Hepatocyte (in vitro differentiated cells): ENCODE results near the gene FPGS. TPM values are rescaled to one million over a fixed set of nuclear protein-coding genes. Genes with fewer than 3 reads are reported as not detected.

Experiments used
- DNase-seq: peaks from one replicate; pipeline ENCODE4 v3.0.0-alpha.2; 2016; ENCODE audit warnings: low spot score
- H2AFZ ChIP-seq: fragments of 200-600 bp; sonication (generic); 2 replicates; pipeline ENCODE4 v1.6.0; 2016; ENCODE audit warnings: antibody characterized with exemption, mild to moderate bottlenecking
- H3K27ac ChIP-seq: fragments of 200-600 bp; sonication (generic); 2 replicates; pipeline ENCODE4 v1.5.1; 2016; ENCODE audit warnings: mild to moderate bottlenecking
- H3K27me3 ChIP-seq: fragments of 200-600 bp; sonication (generic); 2 replicates; pipeline ENCODE4 v1.6.1; 2016
- H3K36me3 ChIP-seq: fragments of 200-600 bp; sonication (generic); replicated peaks from 2 replicates; pipeline ENCODE4 v1.5.1; 2016; ENCODE audit warnings: low read depth; ENCODE audit not compliant: insufficient read depth
- H3K4me1 ChIP-seq: fragments of 200-600 bp; sonication (generic); 2 replicates; pipeline ENCODE4 v1.5.1; 2016; ENCODE audit warnings: mild to moderate bottlenecking, moderate library complexity; ENCODE audit not compliant: insufficient read depth
- H3K4me2 ChIP-seq: fragments of 200-600 bp; sonication (generic); 2 replicates; pipeline ENCODE4 v1.6.0; 2016
- H3K4me3 ChIP-seq: fragments of 200-600 bp; sonication (generic); 2 replicates; pipeline ENCODE4 v1.5.1; 2016; ENCODE audit warnings: mild to moderate bottlenecking
- H3K79me2 ChIP-seq: fragments of 200-600 bp; sonication (generic); 2 replicates; pipeline ENCODE4 v1.6.0; 2017; ENCODE audit warnings: mild to moderate bottlenecking
- H3K9me2 ChIP-seq: fragments of 200-600 bp; sonication (generic); replicated peaks from 2 replicates; pipeline ENCODE4 v1.6.0; 2017; ENCODE audit warnings: mild to moderate bottlenecking; ENCODE audit not compliant: insufficient read depth
- H3K9me3 ChIP-seq: fragments of 200-600 bp; sonication (generic); 2 replicates; pipeline ENCODE4 v1.5.1; 2016; ENCODE audit warnings: low read depth, mild to moderate bottlenecking
- H4K20me1 ChIP-seq: fragments of 200-600 bp; sonication (generic); 2 replicates; pipeline ENCODE4 v1.6.0; 2016; ENCODE audit warnings: mild to moderate bottlenecking; ENCODE audit not compliant: insufficient read depth, poor library complexity, severe bottlenecking
- CTCF ChIP-seq: fragments of 200-600 bp; sonication (generic); IDR thresholded peaks from 2 replicates; pipeline ENCODE4 v1.5.1; 2016; ENCODE audit warnings: antibody characterized with exemption, mild to moderate bottlenecking; ENCODE audit not compliant: poor library complexity
- EZH2 ChIP-seq: fragments of 200-600 bp; sonication (generic); IDR thresholded peaks from 2 replicates; pipeline ENCODE4 v1.6.1; 2016; ENCODE audit warnings: antibody characterized with exemption, mild to moderate bottlenecking, borderline replicate concordance
- EZH2phosphoT487 ChIP-seq: fragments of 200-600 bp; sonication (generic); IDR thresholded peaks from one replicate; pipeline ENCODE4 v1.6.1; 2018; ENCODE audit warnings: antibody characterized with exemption, mild to moderate bottlenecking, low read depth, moderate library complexity; ENCODE audit not compliant: unreplicated experiment, severe bottlenecking
- WGBS: methylation state at CpG from one replicate; pipeline ENCODE4 v1.1.6; 2016; ENCODE audit warnings: low lambda C conversion rate; ENCODE audit errors: missing lambda C conversion rate; 5-methylcytosine and 5-hydroxymethylcytosine counted together
- polyA plus RNA-seq: library from polyadenylated mRNA; unstranded; fragments of >200 nt; fragmentation: Nextera tagmentation; extraction: Ambion mirVana; gene quantifications from 2 replicates; pipeline ENCODE4 v1.2.1, GENCODE V29; 2016
- total RNA-seq: library from RNA; depleted of rRNA; stranded (reverse); fragments of >200 nt; gene quantifications from 2 replicates; pipeline ENCODE4 v1.2.3, GENCODE V29; 2014

Gene FPGS
- total and polyA plus RNA-seq, 2 experiments from 2014 or later, result 27.4 to 48.5 TPM

- peaks cover 1% of the 10 kb centered on the region for H3K36me3 ChIP-seq
- WGBS, result 91% methylated on average over 7 of the region's 7 CpGs
- no peaks in the 10 kb centered on the region for H3K9me2 ChIP-seq
- no peaks in the 10 kb centered on the region for H3K9me3 ChIP-seq
- no peaks in the 10 kb centered on the region for H3K27me3 ChIP-seq
- H3K4me3 ChIP-seq, result no peak overlapping the region
- H3K79me2 ChIP-seq, result peaks cover 30% of the 10 kb centered on the region
- TF ChIP-seq EZH2 (no peak), EZH2phosphoT487 (no peak), CTCF (no peak)
- peaks cover 37% of the 10 kb centered on the region for H4K20me1 ChIP-seq
- DNase-seq, result no peak
- H3K4me2 ChIP-seq, result no peak overlapping the region
- peaks cover 5% of the 10 kb centered on the region for H3K4me1 ChIP-seq
- no peak overlapping the region for H2AFZ ChIP-seq
- no peak overlapping the region for H3K27ac ChIP-seq
Measured at GRCh38 chr9:127792417-127793031, 10.2 kb upstream of the FPGS start.

GRCh38 chr9:127793093-127793708 lies 9.5 kb upstream of the FPGS start:
- Histone ChIP-seq H3K79me2 (peaks cover 24% of the 10 kb centered on the region), H3K4me2 (no peak overlapping the region), H2AFZ (no peak overlapping the region), H3K9me2 (no peaks in the 10 kb centered on the region), H3K27ac (no peak overlapping the region), H3K36me3 (no peaks in the 10 kb centered on the region), H3K27me3 (no peaks in the 10 kb centered on the region), H3K9me3 (no peaks in the 10 kb centered on the region), H3K4me3 (no peak overlapping the region), H4K20me1 (peaks cover 30% of the 10 kb centered on the region), H3K4me1 (peaks cover 6% of the 10 kb centered on the region)
- no peak for DNase-seq
- 69% methylated on average over 8 of the region's 8 CpGs for WGBS
- no peak for TF ChIP-seq EZH2
- no peak for TF ChIP-seq CTCF
- TF ChIP-seq EZH2phosphoT487, result no peak

DNA sequence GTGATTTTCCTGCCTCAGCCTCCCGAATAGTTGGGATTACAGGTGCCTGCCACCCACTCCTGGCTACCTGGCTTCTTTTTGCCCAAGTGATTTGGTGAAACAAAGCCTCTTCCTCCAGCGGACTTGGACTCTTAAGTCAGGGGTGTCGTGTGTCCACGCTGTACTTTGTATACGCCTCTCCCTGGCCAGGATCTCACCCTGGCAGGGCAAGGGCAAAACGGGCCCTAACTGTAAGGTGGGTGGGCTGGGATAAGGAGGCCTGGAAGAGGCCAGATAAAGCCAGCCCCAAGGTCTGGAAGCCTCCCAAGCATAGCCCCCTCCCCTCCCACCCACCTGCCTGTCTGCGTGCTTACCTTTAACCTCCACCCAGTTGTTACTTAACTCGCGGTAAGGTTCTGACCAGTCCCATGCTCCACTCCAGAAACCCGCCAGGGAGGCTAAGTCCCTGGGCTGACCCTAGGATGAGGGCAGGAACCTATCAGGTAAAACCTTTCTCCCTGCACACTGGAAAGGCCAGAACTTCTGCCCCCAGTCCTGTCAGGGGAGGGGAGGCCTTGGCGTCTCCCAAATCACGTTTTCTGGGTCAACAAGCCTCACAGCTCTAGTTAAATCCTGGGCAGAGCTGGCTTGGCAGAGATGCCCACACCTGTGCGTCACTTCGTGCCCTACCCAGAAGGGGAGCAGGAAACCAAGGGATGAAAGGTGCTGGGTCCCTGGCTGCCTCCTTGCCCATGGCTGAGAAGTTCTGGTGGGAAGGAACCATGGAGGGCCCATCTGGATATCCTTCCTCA lies 8.5 kb upstream of the FPGS start:
- no peak for TF ChIP-seq EZH2phosphoT487
- Histone ChIP-seq H2AFZ (no peak overlapping the region), H3K4me2 (no peak overlapping the region), H4K20me1 (peaks cover 22% of the 10 kb centered on the region), H3K4me1 (peaks cover 12% of the 10 kb centered on the region), H3K9me2 (no peaks in the 10 kb centered on the region), H3K27ac (no peak overlapping the region), H3K36me3 (no peaks in the 10 kb centered on the region), H3K9me3 (no peaks in the 10 kb centered on the region), H3K4me3 (no peak overlapping the region), H3K27me3 (no peaks in the 10 kb centered on the region), H3K79me2 (peaks cover 14% of the 10 kb centered on the region)
- WGBS, result 84% methylated on average over 14 of the region's 14 CpGs
- no peak for DNase-seq

DNA sequence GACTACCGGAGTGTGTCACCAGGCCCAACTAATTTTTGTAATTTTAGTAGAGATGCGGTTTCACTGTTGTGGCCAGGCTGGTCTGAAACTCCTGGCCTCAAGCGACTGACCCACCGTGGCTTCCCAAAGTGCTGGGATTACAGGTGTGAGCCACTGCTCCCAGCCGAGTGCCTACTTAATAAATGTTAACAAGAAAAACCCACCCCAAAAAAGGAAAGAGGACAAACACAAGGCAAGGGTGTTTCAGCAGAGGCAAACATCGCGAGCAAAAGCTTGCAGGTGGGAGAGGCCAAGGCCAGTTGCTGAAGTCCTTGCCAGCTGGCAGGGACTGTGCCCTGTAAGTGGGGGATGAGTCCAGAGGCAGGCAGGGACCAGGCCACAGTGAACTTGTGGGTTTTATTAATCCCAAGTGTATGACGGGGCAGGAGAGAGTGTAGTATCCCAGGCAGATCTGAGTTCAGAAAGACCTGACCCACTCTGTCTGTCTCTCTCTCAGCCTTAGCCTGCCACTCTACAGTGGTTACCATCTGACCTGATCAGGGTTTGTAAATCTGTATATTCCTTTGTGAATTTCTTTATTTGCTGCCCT lies 6.4 kb upstream of the FPGS start:
- Histone ChIP-seq H3K27me3 (no peaks in the 10 kb centered on the region), H3K4me1 (peaks cover 15% of the 10 kb centered on the region), H4K20me1 (peaks cover 4% of the 10 kb centered on the region), H3K27ac (no peak overlapping the region), H3K4me2 (no peak overlapping the region), H3K9me3 (no peaks in the 10 kb centered on the region), H3K4me3 (no peak overlapping the region), H3K36me3 (no peaks in the 10 kb centered on the region), H2AFZ (no peak overlapping the region), H3K9me2 (no peaks in the 10 kb centered on the region), H3K79me2 (no peaks in the 10 kb centered on the region)
- WGBS, result 75% methylated on average over 8 of the region's 8 CpGs
- TF ChIP-seq CTCF, result no peak
- no peak for TF ChIP-seq EZH2phosphoT487
- no peak for TF ChIP-seq EZH2
- no peak for DNase-seq
